Activated CD8-positive, alpha-beta memory T cell treated with anti-CD3 and anti-CD28 coated beads, Interleukin-2, amount 50 U/mL, for 24 hours (primary cell): ENCODE results near the gene CDC20.
"Not testable (repeated sequence)": the region's sequence is repeated elsewhere in the genome, so short reads cannot be mapped to it uniquely, and the experiment has no call there.

ENCODE experiments used
- DNase-seq: peaks from one replicate; pipeline ENCODE4 v3.0.0-alpha.2; 2020; ENCODE audit errors: extremely low read depth

CDC20 gene

DNA sequence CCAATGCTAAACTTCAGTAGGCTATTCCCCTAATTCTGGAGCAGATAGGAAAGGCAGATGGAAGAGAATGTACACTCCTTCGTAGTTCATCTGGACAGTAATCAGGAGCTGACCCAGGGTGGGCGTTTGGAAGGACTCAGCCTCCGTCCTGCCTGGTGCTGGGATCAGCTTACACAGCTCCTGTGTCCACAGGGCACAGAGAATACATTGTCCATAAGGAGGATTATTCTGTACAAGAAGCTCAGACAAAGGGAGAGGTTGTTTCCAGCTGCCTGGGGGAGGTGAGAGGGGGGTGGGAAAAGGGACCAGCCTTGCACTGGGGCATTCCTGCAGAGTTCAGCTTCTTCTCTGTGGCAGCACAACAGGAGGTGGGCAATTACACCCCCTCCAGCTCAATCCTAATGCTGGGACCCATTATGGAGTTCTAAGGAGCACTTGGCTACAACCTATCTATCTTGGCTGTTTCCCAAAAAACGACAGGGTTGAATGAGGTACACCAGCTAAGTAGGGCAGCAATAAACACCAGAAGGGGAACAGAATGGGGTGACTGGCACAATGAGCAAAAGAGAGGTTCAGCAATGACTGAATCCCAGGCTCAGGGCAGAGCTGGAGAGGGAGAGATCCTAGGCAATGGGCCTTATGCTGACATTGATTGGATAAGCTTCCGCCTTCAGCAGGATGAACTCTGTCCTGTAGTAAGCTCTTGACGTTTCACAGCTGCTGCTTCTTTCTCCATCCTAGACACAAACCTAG, 23.4 kb downstream of the CDC20 start:
- no peak for DNase-seq

DNA sequence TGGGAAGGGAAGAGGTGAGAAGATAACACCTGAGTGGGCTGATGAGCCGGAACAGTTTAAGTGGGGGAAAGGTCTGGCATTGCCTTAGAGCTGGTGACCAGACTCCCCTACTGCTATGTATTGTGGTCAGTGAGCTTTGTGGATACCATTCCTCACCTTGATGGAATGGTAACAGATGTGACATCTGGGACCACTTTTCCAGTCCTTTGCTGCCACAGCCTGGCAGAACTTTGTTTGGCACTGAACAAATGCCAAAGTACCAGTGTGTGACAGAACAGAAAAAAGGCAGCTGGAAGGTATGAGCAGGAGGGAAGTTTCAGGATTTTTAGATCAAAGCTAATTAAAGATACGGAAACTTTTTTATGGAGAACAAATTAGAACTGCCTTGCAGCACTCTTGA, 24.7 kb downstream of the CDC20 start:
- DNase-seq = no peak

DNA sequence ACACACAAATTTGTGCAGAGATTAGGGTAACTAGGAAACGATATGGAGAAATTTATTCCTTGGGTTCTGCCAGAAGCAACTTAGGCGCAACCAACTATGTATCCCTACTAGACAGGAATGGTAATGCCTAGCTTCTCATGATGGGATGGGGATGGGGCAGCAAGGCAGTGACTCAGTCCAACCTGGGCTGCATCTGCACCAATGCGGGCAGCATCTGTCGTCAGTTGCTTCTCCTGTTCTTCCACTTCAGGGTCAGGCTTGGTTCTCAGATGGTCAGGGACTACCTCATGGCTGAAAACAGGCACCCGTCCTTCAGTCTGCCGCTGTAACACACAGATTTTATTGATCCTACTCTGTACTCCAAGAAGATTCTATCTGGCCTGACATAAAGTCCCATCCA, 27.9 kb downstream of the CDC20 start:
- DNase-seq = no peak

DNA sequence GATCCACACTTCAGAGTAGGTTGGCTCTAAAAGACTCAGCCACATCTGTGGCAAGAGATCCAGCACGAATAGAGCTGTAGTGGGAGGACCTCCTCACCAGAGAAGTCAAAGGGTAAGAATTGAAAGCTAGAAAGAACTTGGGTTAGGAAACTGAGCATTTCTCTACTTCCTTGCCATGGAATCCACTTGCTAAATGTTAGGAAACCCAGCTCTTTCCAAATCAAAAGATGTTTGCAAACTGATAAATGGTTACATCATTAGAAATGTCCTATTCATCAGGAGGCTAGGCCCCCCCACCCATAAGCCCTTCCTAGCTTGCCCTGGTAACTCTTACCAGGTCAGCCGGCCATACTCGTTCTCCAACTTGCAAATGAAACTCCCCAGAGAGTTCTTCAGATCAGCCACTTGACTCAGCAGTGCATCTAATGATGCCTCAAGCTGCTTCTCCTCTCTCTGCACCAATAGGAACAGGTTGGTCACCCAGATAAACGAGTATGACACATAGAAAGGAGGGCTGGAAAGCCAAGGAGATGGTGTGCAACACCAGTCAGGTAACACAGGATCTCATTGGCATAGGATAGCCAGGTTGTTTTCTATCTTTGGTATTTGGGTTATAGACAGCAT, 29.3 kb downstream of the CDC20 start:
- no peak for DNase-seq

DNA sequence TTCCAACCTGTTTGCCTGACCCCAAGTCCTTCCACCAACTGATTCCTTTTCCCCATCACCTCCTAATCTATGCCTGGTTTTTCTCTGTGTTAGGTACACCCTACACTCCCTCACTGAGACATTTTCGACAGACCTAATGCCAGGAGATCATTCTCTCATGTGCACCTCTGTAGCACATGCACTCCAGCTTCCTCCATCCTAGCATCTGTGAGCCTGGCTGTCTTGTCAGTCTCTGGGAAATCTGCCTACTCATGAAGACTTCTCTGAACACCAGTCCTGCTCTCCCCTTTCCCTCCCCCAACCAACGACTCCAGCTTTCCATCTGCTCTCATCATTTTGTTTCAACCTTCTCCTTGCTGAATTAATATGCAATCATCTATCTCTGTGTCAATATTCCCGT, 29.8 kb downstream of the CDC20 start:
- DNase-seq = no peak

DNA sequence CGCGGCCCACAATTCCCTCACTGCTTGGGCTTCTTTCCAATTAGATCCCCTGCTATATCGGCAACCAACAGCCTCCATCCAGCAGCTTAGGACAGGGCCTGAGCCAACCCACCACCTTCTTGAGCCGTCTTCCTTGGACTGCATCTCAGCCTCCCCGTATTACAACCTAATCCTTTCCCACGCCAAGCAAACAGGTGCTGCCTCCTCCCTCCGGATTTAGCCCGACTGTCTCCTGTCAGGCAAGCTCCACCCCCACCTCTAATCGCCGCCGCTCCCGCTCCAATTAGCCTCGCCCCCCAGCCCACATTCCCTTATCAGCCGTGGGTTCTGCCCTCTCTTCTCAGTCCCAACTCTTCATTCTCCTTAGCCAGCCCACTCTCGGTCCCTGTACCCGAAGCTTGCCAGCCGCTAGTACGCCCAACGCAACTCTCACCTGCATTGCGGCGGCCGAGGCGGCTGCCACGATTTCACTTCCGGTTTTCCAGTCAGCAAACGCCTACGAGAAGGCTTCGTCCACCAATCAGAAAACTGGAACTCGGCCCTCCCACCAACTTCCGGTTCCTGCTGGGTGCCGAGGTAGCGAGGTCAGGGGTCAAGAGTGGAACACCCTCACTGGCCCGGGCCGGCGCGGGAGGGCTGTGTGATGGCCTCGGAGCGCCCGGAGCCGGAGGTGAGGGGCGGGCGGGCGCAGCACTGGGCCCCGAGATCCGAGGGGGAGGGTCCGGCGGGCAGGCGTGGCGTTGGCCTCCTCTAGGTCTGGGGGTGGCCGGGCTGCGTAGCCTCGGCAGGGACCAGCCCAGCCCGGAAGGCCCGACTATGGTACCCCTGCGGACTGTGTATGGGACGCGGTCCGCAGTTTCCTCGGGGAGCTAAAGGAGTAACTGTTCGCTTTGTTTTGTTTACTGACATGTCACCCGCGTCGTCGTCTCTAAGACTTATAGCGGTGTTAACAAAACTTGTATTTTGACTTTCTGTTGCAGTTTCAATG, 30.8 kb downstream of the CDC20 start, which contains the start of the genes MED8 and SZT2:
TSS of gene MED8 (minus strand) at position 475 of the 988 bp plus-strand sequence. CDS start at position 439, 36 bp downstream.
TSS of gene SZT2 (plus strand) at position 574 of the 988 bp plus-strand sequence. CDS start at position 644, 70 bp downstream.
- DNase-seq = peak; percentile 91

DNA sequence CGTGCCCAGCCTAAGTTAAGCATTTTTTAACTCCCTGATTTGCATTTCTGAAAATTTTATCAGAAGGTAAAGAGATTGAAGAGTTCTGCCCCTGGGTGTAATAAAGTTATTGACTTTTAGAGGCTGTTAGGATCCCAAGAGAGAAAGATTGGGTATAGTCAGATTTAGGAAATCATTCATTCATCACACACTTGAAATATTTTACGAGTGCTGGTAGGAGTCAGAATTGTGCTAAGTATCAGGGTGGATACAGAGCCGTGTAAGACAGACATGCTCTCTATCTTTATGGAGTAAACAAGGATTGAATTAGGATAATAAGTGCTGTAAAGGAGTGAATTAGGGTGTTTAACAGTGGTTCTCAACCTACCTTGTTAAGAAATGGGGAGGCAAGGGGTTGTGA, 33.9 kb downstream of the CDC20 start:
- no peak for DNase-seq

DNA sequence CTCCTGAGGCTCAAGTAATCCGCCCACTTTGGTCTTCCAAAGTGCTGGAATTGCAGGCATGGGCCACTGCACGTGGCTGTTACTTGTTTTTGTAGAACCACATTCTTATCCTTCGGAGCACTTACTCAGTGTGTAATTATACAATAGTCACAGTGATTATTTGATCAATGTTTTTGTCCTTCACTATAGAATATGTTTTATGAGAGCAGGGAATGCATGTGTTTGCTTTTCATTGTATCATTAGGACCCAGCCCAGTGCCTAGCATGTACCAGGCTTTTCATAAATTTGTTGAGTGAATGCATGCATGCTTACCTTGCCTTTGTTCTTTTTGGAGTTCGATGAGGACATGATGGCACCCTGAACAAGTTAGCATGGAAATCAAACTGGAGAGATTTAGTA, 36.7 kb downstream of the CDC20 start:
- DNase-seq = no peak

DNA sequence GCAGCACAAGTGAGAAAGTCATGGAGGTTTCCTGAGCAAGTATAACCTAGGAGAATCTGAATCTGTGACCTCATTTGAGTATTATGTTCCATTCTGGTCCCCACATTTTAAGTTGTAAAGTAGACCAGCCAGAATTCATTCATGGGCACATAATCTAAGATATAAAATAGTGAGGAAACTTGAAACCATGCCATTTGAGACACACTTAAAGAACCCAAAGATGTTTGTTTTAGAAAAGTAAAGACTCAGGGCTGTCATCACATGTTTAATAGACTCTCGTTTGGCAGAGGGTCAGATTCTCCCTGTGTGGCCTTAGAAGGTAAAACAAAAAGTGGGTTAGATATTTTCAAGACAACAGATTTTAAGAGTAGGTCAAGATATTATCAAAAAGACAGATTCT, 37.3 kb downstream of the CDC20 start:
- no peak for DNase-seq

DNA sequence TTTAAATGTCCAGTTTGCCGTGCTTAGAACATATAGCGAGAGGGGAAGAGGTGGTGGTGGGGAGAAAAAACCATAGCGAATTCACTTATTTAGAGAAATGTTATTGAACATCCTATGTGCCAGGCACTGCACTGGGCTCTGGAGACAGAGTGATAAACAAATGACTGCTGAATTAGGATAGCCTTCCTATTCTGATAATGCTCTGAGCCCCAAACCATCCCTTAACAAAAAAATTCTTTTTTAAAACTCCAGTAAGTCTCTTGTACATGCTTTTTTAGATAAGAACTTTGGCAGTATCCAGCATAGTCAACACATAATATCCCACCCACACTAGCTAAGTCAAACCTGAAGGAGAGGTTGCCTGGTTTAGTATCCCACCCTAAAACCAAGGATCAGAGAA, 39.4 kb downstream of the CDC20 start:
- no peak for DNase-seq

DNA sequence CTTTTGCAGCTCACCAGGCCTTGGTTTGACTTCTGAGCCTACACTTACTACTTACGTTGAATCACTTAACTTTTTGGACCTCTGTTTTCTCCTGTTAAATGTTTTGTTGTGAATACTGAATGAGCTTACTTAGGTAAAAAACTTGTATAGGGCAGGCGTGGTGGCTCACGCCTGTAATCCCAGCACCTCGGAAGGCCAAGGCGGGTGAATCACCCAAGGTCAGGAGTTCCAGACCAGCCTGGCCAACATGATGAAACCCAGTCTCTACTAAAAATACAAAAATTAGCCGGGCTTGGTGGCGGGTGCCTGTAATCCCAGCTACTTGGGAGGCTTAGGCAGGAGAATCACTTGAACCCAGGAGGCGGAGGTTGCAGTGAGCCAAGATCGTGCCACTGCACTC, 41.7 kb downstream of the CDC20 start:
- DNase-seq = not testable (repeated sequence)

DNA sequence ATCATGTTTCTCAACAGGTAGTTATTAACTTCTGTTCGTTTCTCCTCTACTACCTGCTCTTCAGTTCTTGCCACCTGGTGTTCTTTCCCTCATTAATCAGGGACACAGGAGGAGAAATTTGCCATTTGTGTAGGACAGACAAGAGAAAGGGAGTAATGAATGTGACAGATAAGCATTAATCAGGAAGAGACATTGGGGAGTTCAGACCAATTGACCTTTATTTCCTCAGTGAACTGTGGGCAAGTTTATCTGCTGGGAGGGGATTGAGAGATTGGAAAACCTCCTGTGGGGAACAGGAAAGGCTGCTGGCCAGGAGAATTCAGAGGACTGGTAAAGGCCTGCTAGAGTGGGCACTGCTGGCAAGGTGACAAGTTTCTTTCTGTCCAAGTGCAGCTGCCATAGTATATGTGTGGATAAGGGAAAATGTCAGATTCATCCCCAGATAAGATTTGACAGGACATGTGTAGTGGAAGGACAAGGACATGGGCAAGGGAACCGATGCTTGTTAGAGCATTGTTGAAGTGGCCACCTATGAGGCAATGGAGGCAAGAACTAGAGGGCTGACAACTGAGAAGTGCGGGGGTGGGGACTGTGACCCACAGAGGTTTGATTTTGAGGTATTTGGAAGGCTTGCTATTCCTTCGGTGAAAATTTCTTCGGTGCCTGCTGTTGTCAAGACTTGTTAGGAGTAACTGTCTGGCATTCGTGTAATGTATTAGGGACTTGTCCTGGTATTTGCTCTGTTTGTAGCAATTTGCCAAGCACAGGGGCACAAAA, 43.5 kb downstream of the CDC20 start:
- no peak for DNase-seq

DNA sequence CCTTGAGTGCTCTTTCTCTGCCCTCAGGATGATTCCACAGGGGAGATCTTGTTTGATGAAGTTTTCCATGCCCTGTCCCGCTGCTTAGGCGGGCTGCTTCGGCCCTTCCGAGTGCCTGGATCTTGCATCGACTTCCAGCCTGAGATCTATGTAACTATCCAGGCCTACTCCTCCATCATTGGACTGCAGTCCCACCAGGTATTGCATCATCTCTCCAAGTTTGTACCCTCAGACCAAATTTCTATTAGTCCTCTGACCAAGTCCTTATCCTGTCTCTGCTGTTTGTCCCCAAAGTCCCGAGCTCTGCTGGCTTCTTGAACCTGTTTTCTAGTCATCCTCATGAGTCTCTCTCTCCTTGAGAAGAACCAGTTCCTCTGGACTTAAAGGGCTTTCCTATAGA, 45.6 kb downstream of the CDC20 start:
- DNase-seq = no peak

DNA sequence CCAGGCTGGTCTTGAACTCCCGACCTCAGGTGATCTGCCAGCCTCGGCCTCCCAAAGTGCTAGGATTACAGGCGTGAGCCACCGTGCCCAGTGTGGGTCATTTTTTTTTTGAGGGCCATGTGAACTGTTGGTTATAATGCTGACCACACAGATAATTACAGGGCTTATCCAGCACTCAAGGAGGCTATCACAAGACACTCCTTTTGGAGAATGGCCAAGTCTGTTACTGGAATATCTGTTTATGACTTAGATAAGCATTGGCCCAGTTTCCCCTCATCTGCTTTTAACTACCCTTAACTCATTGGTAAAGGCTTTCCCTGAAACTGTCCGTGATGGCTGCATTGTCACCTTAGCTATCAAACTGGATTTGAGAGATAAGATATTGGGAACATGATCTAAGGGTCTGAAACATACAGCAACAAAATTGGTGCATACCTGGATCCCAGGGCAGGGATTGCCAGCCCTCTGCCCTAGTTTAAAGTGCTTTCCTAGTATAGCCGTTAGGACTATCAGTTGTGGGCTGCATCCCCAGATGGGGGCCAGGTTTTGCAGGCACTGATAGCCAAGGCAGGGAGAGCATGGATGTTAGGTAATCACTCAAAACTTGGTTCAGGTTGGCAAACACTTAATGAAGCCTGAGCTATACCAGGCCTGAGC, 46.6 kb downstream of the CDC20 start:
- no peak for DNase-seq

DNA sequence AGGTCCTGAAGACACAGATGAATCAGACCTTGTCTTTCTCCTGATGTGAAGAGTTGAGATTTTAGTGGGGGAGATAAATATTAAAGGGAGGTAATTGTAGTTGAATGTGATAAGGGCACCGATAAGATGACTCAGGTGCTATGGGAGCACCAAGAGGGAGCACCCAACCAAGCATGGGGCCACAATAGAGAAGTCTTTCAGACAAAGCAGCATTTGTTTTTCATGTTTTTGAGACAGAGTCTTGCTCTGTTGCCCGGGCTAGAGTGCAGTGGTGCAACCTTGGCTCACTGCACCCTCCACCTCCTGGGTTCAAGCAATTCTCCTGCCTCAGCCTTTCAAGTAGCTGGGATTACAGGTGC, 47.1 kb downstream of the CDC20 start:
- DNase-seq = no peak

DNA sequence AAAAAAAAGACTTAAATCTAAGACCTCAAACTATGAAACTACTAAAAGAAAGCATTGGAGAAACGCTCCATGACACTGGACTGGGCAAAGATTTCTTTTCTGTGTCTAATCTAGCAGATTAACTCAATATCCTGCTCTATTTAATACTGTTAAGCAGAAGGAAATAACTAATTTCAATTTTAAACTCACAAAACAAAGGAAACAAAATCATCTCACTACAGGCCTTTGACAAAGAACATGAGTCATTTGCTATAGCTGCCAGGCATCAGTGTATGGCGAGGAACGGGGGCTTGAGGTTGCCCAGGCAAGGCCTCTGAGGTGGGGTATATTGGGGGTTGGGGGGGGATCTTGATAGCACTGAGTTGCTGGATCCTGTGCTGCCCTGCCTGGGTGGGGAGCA, 51.8 kb downstream of the CDC20 start:
- no peak for DNase-seq
